IPS-18c (cell line): ENCODE measurements around the gene IFNE.

Experiments
- H3K4me3 ChIP-seq: 2 replicates; pipeline ENCODE4 v1.7.0; 2013; ENCODE audit warnings: low read depth, mild to moderate bottlenecking, low read length, moderate library complexity; ENCODE audit not compliant: insufficient read depth
- H3K9me3 ChIP-seq: one replicate; pipeline ENCODE4 v1.6.1; 2013; ENCODE audit warnings: mild to moderate bottlenecking, low read length, moderate library complexity; ENCODE audit not compliant: control insufficient read depth, insufficient read depth

IFNE gene, protein sequence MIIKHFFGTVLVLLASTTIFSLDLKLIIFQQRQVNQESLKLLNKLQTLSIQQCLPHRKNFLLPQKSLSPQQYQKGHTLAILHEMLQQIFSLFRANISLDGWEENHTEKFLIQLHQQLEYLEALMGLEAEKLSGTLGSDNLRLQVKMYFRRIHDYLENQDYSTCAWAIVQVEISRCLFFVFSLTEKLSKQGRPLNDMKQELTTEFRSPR

DNA sequence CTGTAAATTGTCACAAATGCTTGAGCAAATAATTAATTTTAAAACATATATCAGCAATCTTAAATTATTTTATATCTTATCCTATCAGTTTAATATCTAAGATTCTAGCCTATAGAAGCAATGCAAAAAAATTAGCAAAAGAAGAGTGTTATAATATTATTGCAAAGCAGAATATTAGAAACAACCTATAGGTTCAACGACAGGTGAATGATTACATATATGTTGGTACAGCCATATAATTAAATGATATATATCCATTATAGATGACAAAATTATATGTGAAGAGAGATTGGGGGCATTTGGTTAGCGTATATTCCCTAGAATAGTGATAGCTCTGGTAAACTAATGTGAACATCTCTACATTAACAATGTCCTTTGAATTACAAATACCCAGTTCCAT is at the start of gene IFNE:
TSS of gene IFNE (minus strand) at position 101 of the 400 bp plus-strand sequence. CDS start 619 bp downstream, outside the sequence.
- no peaks in the 10 kb centered on the region for H3K9me3 ChIP-seq
- H3K4me3 ChIP-seq = no peak within 1 kb of the TSS

DNA sequence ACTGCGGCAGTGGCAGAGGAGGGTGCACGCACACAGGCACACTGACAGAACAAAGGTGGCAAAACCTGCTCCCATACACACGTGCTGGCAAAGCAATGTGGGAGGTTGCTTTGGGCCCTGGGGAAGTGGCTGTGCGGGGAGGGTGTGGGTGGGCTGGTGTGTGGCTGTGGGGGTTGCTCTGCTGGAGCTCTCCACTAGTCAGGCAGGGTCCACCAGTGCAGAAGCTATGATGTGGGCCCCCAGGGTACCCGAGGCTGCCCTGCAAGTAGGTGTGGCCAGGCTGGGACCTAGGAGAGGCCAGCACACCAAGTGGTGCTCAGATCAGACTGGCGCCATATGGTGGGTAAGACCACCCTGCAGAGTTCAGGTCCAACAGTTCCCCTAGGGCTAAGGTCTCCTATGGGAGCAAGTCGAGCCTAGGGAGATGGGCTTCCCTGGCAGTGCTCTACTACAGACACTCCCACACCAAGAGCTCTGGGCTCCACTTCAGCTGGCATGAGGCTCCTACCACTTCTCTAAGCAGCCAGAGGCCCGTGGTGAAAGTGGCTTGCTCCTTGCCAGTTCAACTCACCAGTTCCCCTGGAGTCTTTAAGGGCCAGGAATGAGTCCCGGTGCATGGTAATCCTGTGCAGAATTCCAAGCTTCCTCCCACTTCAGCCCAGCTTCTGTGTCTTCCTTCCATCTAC is 46.2 kb upstream of the IFNE start:
- no peak overlapping the region for H3K4me3 ChIP-seq
- no peaks in the 10 kb centered on the region for H3K9me3 ChIP-seq

GRCh38 chr9:21527579-21527978 is 45.5 kb upstream of the IFNE start:
- no peaks in the 10 kb centered on the region for H3K9me3 ChIP-seq
- H3K4me3 ChIP-seq = no peak overlapping the region

DNA sequence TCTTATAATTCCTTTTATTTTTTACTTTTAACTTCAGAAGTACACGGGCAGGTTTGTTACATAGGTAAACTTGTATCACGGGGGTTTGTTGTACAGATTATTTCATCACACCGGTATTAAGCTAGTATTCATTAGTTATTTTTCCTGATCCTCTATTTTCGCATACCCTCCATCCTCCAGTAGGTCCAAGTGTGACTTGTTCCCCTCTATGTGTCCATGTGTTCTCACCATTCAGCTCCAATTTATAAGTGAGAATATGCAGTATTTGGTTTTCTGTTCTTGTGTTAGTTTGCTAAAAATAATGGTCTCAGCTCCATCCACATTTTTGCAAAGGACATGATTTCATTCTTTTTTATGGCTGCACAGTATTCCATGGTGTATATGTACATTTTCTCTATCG is 43.1 kb upstream of the IFNE start:
- no peak overlapping the region for H3K4me3 ChIP-seq
- no peaks in the 10 kb centered on the region for H3K9me3 ChIP-seq

DNA sequence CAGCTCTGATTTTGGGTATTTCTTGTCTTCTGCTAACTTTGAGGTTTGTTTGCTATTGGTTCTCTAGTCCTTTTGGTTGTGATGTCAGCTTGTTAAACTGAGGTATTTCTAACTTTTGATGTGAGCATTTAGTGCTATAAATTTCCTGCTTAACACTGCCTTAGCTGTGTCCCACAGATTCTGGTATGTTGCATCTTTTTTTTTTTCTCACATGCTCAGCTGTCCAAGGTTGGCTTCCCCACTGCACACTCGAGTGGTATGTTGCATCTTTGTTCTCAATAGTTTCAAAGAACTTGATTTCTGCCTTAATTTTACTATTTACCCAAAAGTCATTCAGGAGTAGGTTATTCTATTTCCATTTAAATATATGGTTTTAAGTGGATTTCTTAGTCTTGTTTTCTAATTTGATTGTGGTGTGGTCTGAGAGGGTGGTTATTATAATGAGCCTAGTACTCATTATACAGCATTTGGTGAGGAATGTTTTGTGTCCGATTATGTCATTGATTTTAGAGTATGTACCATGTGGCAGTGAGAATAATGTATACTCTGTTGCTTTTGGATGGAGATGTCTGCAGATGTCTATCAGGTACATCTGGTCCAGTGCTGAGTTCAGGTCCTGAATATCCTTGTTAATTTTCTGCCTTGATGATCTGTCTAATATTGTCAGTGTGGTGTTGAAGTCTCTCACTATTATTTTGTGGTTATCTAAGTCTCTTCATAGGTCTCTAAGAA is 42.2 kb upstream of the IFNE start:
- H3K4me3 ChIP-seq = no peak overlapping the region

GRCh38 chr9:21523021-21524014 is 41.2 kb upstream of the IFNE start:
- no peaks in the 10 kb centered on the region for H3K9me3 ChIP-seq

More for the DNA sequence above, 42.2 kb upstream of the IFNE start:
- no peaks in the 10 kb centered on the region for H3K9me3 ChIP-seq

DNA sequence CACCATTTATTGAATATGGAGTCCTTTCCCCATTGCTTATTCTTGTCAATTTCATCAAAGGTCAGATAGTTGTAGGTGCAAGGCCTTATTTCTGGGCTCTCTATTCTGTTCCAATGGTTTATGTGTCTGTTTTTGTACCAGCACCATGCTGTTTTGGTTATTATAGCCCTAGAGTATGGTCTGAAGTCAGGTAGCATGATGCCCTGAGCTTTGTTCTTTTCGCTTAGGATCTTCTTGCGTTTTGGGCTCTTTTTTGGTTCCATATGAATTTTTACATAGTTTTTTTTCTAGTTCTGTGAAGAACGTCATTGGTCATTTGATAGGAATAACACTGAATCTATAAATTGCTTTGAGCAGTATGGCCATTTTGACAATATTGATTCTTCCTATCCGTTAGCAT is 40.2 kb upstream of the IFNE start:
- H3K4me3 ChIP-seq = no peak overlapping the region
- H3K9me3 ChIP-seq = no peaks in the 10 kb centered on the region

More at GRCh38 chr9:21523021-21524014, 41.2 kb upstream of the IFNE start:
- no peak overlapping the region for H3K4me3 ChIP-seq

- H3K4me3 ChIP-seq = no peak overlapping the region
- H3K9me3 ChIP-seq = no peaks in the 10 kb centered on the region
These were observed 39.3 kb upstream of the IFNE start for GRCh38 chr9:21521448-21521847.

- Histone ChIP-seq H3K9me3 (no peaks in the 10 kb centered on the region), H3K4me3 (no peak overlapping the region)
These were observed 38.6 kb upstream of the IFNE start for GRCh38 chr9:21520501-21521228.

DNA sequence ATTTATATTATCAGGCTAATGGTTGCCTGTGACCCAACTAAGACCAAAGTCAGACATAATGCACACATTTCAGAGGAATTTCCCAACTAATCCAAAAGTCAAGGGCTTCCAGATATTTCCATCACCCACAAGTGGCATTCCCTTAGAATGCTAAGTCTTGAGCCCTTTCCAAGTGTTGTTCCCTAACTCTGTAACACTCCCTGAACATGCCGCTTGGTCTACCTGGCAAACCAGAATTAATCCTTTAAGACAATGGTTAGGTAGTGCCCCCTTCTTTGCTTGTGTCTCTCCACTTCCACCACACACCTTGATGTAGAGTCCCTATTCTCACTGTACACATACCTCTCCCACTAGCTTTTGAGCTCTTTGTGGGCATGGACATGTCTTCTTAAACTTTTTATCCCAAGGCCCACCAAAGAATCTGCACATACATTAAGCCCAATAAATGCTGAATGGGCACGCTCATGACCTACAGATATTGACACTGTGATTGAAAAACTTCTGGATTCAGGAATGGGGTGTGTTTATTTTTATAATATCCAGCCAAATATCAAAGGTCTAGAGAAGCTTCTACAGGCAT is 37.8 kb upstream of the IFNE start:
- no peak overlapping the region for H3K4me3 ChIP-seq
- no peaks in the 10 kb centered on the region for H3K9me3 ChIP-seq

- Histone ChIP-seq H3K4me3 (no peak overlapping the region), H3K9me3 (no peaks in the 10 kb centered on the region)
These were observed 34.7 kb upstream of the IFNE start for GRCh38 chr9:21516796-21517195.

- Histone ChIP-seq H3K9me3 (no peaks in the 10 kb centered on the region), H3K4me3 (no peak overlapping the region)
These were observed 31.3 kb upstream of the IFNE start for GRCh38 chr9:21513431-21513830.

DNA sequence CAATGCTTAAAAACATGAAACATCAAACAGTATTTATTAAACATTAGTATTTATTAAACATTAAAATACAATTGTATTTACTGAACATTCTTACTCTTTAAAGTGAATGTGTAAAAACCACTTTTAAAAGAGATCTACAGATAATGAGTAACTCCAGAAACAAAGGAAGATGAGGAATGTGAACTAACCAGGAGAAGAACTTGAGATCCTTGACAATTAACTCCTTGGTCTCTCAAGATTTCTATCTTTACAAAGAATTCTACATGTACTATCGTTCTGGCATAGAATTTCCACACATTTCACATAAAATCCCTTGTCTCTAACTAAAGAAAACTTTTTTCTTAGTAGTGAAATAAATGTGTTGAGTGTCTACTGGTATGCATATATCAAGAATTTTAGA is 28.7 kb upstream of the IFNE start:
- Histone ChIP-seq H3K4me3 (no peak overlapping the region), H3K9me3 (no peaks in the 10 kb centered on the region)

- Histone ChIP-seq H3K9me3 (no peaks in the 10 kb centered on the region), H3K4me3 (no peak overlapping the region)
These were observed 25.3 kb upstream of the IFNE start for GRCh38 chr9:21507483-21507790.

- no peak overlapping the region for H3K4me3 ChIP-seq
- no peaks in the 10 kb centered on the region for H3K9me3 ChIP-seq
These were observed 24.7 kb upstream of the IFNE start for GRCh38 chr9:21506626-21507482.
